MG63 (cell line): ENCODE data around the gene MARCHF9. TPM values are rescaled to one million over a fixed set of nuclear protein-coding genes. Genes with fewer than 3 reads are reported as not detected.
A peak's percentile ranks its signal among the peaks of the same experiment; 100 is the strongest.
"Not testable (repeated sequence)": the region's sequence is repeated elsewhere in the genome, so short reads cannot be mapped to it uniquely, and the experiment has no call there.

Experiments
- DNase-seq: peaks from one replicate; pipeline ENCODE4 v3.0.0-alpha.2; 2020
- H3K27me3 ChIP-seq: fragments of 250-450 bp; sonication (Bioruptor Pico); 2 replicates; pipeline ENCODE4 v1.5.1; 2020; ENCODE audit warnings: mild to moderate bottlenecking, moderate library complexity
- H3K36me3 ChIP-seq: fragments of 250-450 bp; sonication (Bioruptor Pico); 2 replicates; pipeline ENCODE4 v1.5.1; 2020; ENCODE audit warnings: mild to moderate bottlenecking, moderate library complexity
- H3K4me3 ChIP-seq: fragments of 250-450 bp; sonication (Bioruptor Pico); 2 replicates; pipeline ENCODE4 v1.5.1; 2020; ENCODE audit warnings: mild to moderate bottlenecking, moderate library complexity
- H3K9me3 ChIP-seq: fragments of 250-450 bp; sonication (Bioruptor Pico); 2 replicates; pipeline ENCODE4 v1.5.1; 2020; ENCODE audit warnings: mild to moderate bottlenecking, moderate library complexity
- total RNA-seq: library from RNA; depleted of rRNA; stranded (reverse); fragments of >200 nt; shearing (Covaris generic); gene quantifications from 2 replicates; pipeline ENCODE4 v1.2.3, GENCODE V29; 2014; ENCODE audit warnings: low replicate concordance; rRNA removed

The MARCHF9 gene
- total RNA-seq: 2.4 and 4.9 TPM in 2 replicates

- peaks cover 17% of the 10 kb centered on the region for H3K36me3 ChIP-seq
- DNase-seq: peak; percentile 40
- peaks cover 2% of the 10 kb centered on the region; the same call in 1 of the 2 replicates for H3K27me3 ChIP-seq
- H3K4me3 ChIP-seq: peak within 1 kb of the TSS; percentile 36
- H3K9me3 ChIP-seq: no peaks in the 10 kb centered on the region
Measured at GRCh38 chr12:57754411-57755193, at the start of gene MARCHF9. TSS of gene MARCHF9 (plus strand) at chr12:57755103. CDS start at chr12:57755529, 426 bp downstream.

GRCh38 chr12:57707250-57707649 is 47.7 kb upstream of the MARCHF9 start:
- no peaks in the 10 kb centered on the region for H3K27me3 ChIP-seq
- DNase-seq: no peak
- H3K36me3 ChIP-seq: peaks cover 8% of the 10 kb centered on the region
- H3K9me3 ChIP-seq: peaks cover 4% of the 10 kb centered on the region; the same call in 1 of the 2 replicates
- no peak overlapping the region for H3K4me3 ChIP-seq

GRCh38 chr12:57708296-57708695 is 46.6 kb upstream of the MARCHF9 start:
- no peak for DNase-seq
- Histone ChIP-seq H3K27me3 (no peaks in the 10 kb centered on the region), H3K36me3 (peaks cover 7% of the 10 kb centered on the region), H3K4me3 (no peak overlapping the region), H3K9me3 (peaks cover 4% of the 10 kb centered on the region; the same call in 1 of the 2 replicates)

GRCh38 chr12:57712701-57713100 is 42.2 kb upstream of the MARCHF9 start:
- H3K27me3 ChIP-seq: no peaks in the 10 kb centered on the region
- H3K4me3 ChIP-seq: no peak overlapping the region
- peaks cover 7% of the 10 kb centered on the region for H3K36me3 ChIP-seq
- no peak for DNase-seq
- H3K9me3 ChIP-seq: peaks cover 2% of the 10 kb centered on the region; the same call in 1 of the 2 replicates

GRCh38 chr12:57713209-57713608 is 41.7 kb upstream of the MARCHF9 start:
- H3K4me3 ChIP-seq: no peak overlapping the region
- no peaks in the 10 kb centered on the region for H3K27me3 ChIP-seq
- H3K9me3 ChIP-seq: peaks cover 2% of the 10 kb centered on the region; the same call in 1 of the 2 replicates
- peaks cover 7% of the 10 kb centered on the region for H3K36me3 ChIP-seq
- no peak for DNase-seq

- not testable (repeated sequence) for DNase-seq, H3K4me3 ChIP-seq, H3K36me3 ChIP-seq
Measured at GRCh38 chr12:57715036-57715748, 39.7 kb upstream of the MARCHF9 start.

GRCh38 chr12:57715786-57716185 is 39.1 kb upstream of the MARCHF9 start:
- no peak for DNase-seq
- peaks cover 2% of the 10 kb centered on the region; the same call in 1 of the 2 replicates for H3K9me3 ChIP-seq
- no peaks in the 10 kb centered on the region for H3K27me3 ChIP-seq
- no peak overlapping the region for H3K4me3 ChIP-seq
- H3K36me3 ChIP-seq: peaks cover 7% of the 10 kb centered on the region

More at GRCh38 chr12:57715036-57715748, 39.7 kb upstream of the MARCHF9 start:
- H3K27me3 ChIP-seq, H3K9me3 ChIP-seq: not testable (repeated sequence)

GRCh38 chr12:57716305-57716704 is 38.6 kb upstream of the MARCHF9 start:
- H3K27me3 ChIP-seq: no peaks in the 10 kb centered on the region
- peaks cover 2% of the 10 kb centered on the region; the same call in 1 of the 2 replicates for H3K9me3 ChIP-seq
- peaks cover 7% of the 10 kb centered on the region for H3K36me3 ChIP-seq
- H3K4me3 ChIP-seq: no peak overlapping the region
- DNase-seq: no peak

- Histone ChIP-seq H3K36me3 (peaks cover 7% of the 10 kb centered on the region), H3K9me3 (peaks cover 1% of the 10 kb centered on the region; the same call in 1 of the 2 replicates), H3K4me3 (no peak overlapping the region), H3K27me3 (no peaks in the 10 kb centered on the region)
- no peak for DNase-seq
Measured at GRCh38 chr12:57717131-57717530, 37.8 kb upstream of the MARCHF9 start.

GRCh38 chr12:57717846-57718640 is 36.9 kb upstream of the MARCHF9 start:
- Histone ChIP-seq H3K4me3 (no peak overlapping the region), H3K36me3 (peaks cover 7% of the 10 kb centered on the region), H3K9me3 (no peaks in the 10 kb centered on the region), H3K27me3 (no peaks in the 10 kb centered on the region)
- DNase-seq: no peak

- H3K9me3 ChIP-seq: no peaks in the 10 kb centered on the region
- H3K36me3 ChIP-seq: peaks cover 7% of the 10 kb centered on the region
- no peak overlapping the region for H3K4me3 ChIP-seq
- no peak for DNase-seq
- H3K27me3 ChIP-seq: no peaks in the 10 kb centered on the region
Measured at GRCh38 chr12:57718641-57719528, 36.0 kb upstream of the MARCHF9 start.

- peaks cover 7% of the 10 kb centered on the region for H3K36me3 ChIP-seq
- DNase-seq: no peak
- no peaks in the 10 kb centered on the region for H3K27me3 ChIP-seq
- no peaks in the 10 kb centered on the region for H3K9me3 ChIP-seq
- H3K4me3 ChIP-seq: no peak overlapping the region
Measured at GRCh38 chr12:57719777-57720605, 34.9 kb upstream of the MARCHF9 start.

GRCh38 chr12:57720606-57721595 is 34.0 kb upstream of the MARCHF9 start:
- Histone ChIP-seq H3K27me3 (no peaks in the 10 kb centered on the region), H3K9me3 (no peaks in the 10 kb centered on the region), H3K36me3 (peaks cover 4% of the 10 kb centered on the region), H3K4me3 (no peak overlapping the region)
- DNase-seq: no peak
